Measurements from ENCODE around the gene DOLPP1. TPM values are rescaled to one million over a fixed set of nuclear protein-coding genes. Genes with fewer than 3 reads are reported as not detected.

DOLPP1 gene, protein sequence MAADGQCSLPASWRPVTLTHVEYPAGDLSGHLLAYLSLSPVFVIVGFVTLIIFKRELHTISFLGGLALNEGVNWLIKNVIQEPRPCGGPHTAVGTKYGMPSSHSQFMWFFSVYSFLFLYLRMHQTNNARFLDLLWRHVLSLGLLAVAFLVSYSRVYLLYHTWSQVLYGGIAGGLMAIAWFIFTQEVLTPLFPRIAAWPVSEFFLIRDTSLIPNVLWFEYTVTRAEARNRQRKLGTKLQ
- 19.9 and 20.4 TPM in 2 replicates for polyA plus RNA-seq (2012; rRNA removed)
- polyA plus RNA-seq (2012; cell fraction: cytosol; rRNA removed), result 11.7 and 17.0 TPM in 2 replicates
- polyA plus RNA-seq (2012; cell fraction: nucleus; rRNA removed), result 20.2 and 29.0 TPM in 2 replicates

DNA sequence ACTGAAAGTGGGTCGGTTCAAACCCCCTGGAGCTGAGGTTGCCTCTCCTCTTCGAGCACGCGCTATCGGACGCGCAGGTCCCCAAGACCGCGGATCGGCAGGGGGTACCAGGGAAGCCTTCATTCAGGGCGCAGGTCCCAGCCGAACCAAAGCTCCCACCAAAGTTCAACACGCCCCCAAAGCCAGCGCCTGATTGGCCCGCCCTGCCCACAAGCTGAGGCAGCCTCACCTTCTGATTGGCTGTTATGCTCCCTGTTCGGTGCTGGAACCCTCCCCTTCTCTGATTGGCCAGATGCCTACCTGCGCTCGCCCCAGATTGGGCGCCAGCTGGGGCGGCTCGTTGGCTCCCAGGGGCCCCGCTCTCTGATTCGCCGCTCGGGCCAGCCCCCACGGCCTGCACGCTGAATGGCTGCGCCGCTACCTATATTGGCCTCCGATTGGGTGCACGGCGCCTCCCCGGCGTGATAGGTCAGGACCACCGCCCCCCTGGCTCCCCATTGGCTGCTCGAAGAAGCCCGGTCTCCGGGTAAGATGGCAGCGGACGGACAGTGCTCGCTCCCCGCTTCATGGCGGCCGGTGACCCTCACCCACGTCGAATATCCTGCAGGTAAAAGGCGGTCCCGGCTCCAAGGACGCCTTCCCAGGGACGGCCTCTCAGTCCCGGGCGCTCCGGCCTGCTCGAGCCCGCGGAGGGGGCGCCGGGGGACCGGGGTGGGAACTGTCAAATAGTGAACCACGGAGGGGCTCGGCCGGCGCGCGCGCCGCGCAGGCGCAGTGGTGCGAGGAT lies at the start of gene DOLPP1:
Gene DOLPP1 (plus strand): TSS at position 511 of the 787 bp plus-strand sequence. CDS start 21 bp downstream, at position 532.
- Histone ChIP-seq H3K9me2 (no peaks in the 10 kb centered on the region), H3K9ac (peak within 1 kb of the TSS; percentile 81), H3K36me3 (replicated peaks in 1 of 2; ENCODE audit: control insufficient read depth in 1 of 2, insufficient read depth in 2 of 2, low read length in 1 of 2) (peaks cover 0 to 11% of the 10 kb centered on the region in 2 experiments), H3K4me2 (peak within 1 kb of the TSS; percentile 99), H3K79me2 (ENCODE audit: insufficient read depth) (peaks cover 18% of the 10 kb centered on the region), H3K27me3 (ENCODE audit: insufficient read depth) (no peaks in the 10 kb centered on the region), H3K9me3 (no peaks in the 10 kb centered on the region), H2AFZ (ENCODE audit: low read depth) (peak within 1 kb of the TSS; percentile 99), H3F3A (replicated peaks; ENCODE audit: insufficient read depth) (no peaks in the 10 kb centered on the region), H4K20me1 (ENCODE audit: insufficient read depth) (no peaks in the 10 kb centered on the region), H3K4me3 (ENCODE audit: low read depth in 2 of 2, low read length in 1 of 2) (peak within 1 kb of the TSS; percentile 83 to 99), H3K27ac (ENCODE audit: low read depth in 2 of 2, low read length in 1 of 2) (peak within 1 kb of the TSS; percentile 55 to 86), H3K4me1 (ENCODE audit: control insufficient read depth in 1 of 2, insufficient read depth in 2 of 2, low read depth in 1 of 2, low read length in 1 of 2) (peaks cover 9 to 21% of the 10 kb centered on the region in 2 experiments; a peak in 2 of 4 replicates)
- POLR2A ChIA-PET, result interaction anchor here (1.3 to 1.6 kb wide), 2 partner anchors 13 to 14 kb away, joined by 6 to 8 read pairs; no protein-coding TSS in a partner anchor
- peak; percentile 99 for DNase-seq
- WGBS (ENCODE audit: low lambda C conversion rate), result under 1% methylated on average over 25 of the region's 70 CpGs
- CTCF ChIA-PET, result interaction anchor here (1.2 kb wide), 1 partner anchor 73 kb away, joined by 3 read pairs; no protein-coding TSS in a partner anchor
- TF ChIP-seq FOXM1 (IDR thresholded peaks at IDR 0.05; ENCODE audit: low read depth) (no peak), TAF1 (IDR thresholded peaks at IDR 0.05; ENCODE audit: borderline replicate concordance, low read depth, low read length) (peak; percentile 80; the same call in 1 of the 2 replicates), TCF12 (IDR thresholded peaks at IDR 0.05) (no peak), SIN3A (IDR thresholded peaks at IDR 0.05; ENCODE audit: borderline replicate concordance, low read depth, low read length) (peak; percentile 87), NFIC (IDR thresholded peaks at IDR 0.05; ENCODE audit: borderline replicate concordance) (no peak), YY1 (IDR thresholded peaks at IDR 0.05; ENCODE audit: low read depth) (peak; percentile 93), ELF1 (IDR thresholded peaks at IDR 0.05) (no peak), SMC3 (IDR thresholded peaks at IDR 0.05; ENCODE audit: low read depth, low read length) (no peak), MXI1 (IDR thresholded peaks at IDR 0.05; ENCODE audit: low read depth, low read length) (peak; percentile 88), RXRA (IDR thresholded peaks at IDR 0.05; ENCODE audit: borderline replicate concordance, low read depth) (no peak), EP300 (IDR thresholded peaks at IDR 0.05; ENCODE audit: borderline replicate concordance in 1 of 2, low read depth in 1 of 2, low read length in 1 of 2) (0 out of 4 replicates have a peak, but pooled peaks of 1 of the 2 experiments have one; percentile 6), JUND (IDR thresholded peaks at IDR 0.05) (no peak), POLR2AphosphoS5 (IDR thresholded peaks at IDR 0.05; ENCODE audit: low read depth, low read length) (peak; percentile 58; the same call in 1 of the 2 replicates), GABPA (IDR thresholded peaks at IDR 0.05; ENCODE audit: low read depth) (no peak; the same call in 1 of the 2 replicates), NRF1 (IDR thresholded peaks at IDR 0.05; ENCODE audit: low read depth, low read length) (no peak), CHD2 (IDR thresholded peaks at IDR 0.05; ENCODE audit: low read length, partially characterized antibody) (peak; percentile 86)
- TF ChIP-seq, protein P1, sequence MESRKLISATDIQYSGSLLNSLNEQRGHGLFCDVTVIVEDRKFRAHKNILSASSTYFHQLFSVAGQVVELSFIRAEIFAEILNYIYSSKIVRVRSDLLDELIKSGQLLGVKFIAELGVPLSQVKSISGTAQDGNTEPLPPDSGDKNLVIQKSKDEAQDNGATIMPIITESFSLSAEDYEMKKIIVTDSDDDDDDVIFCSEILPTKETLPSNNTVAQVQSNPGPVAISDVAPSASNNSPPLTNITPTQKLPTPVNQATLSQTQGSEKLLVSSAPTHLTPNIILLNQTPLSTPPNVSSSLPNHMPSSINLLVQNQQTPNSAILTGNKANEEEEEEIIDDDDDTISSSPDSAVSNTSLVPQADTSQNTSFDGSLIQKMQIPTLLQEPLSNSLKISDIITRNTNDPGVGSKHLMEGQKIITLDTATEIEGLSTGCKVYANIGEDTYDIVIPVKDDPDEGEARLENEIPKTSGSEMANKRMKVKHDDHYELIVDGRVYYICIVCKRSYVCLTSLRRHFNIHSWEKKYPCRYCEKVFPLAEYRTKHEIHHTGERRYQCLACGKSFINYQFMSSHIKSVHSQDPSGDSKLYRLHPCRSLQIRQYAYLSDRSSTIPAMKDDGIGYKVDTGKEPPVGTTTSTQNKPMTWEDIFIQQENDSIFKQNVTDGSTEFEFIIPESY (IDR thresholded peaks at IDR 0.05; ENCODE audit: borderline replicate concordance, low read depth), result no peak
- TF ChIP-seq, protein P2, sequence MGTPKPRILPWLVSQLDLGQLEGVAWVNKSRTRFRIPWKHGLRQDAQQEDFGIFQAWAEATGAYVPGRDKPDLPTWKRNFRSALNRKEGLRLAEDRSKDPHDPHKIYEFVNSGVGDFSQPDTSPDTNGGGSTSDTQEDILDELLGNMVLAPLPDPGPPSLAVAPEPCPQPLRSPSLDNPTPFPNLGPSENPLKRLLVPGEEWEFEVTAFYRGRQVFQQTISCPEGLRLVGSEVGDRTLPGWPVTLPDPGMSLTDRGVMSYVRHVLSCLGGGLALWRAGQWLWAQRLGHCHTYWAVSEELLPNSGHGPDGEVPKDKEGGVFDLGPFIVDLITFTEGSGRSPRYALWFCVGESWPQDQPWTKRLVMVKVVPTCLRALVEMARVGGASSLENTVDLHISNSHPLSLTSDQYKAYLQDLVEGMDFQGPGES (IDR thresholded peaks at IDR 0.05; ENCODE audit: low read depth, low read length), result peak; percentile 96
- TF ChIP-seq, protein P3, sequence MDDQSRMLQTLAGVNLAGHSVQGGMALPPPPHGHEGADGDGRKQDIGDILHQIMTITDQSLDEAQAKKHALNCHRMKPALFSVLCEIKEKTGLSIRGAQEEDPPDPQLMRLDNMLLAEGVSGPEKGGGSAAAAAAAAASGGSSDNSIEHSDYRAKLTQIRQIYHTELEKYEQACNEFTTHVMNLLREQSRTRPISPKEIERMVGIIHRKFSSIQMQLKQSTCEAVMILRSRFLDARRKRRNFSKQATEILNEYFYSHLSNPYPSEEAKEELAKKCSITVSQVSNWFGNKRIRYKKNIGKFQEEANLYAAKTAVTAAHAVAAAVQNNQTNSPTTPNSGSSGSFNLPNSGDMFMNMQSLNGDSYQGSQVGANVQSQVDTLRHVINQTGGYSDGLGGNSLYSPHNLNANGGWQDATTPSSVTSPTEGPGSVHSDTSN (IDR thresholded peaks at IDR 0.05), result peak; percentile 76
- TF ChIP-seq, protein P4, sequence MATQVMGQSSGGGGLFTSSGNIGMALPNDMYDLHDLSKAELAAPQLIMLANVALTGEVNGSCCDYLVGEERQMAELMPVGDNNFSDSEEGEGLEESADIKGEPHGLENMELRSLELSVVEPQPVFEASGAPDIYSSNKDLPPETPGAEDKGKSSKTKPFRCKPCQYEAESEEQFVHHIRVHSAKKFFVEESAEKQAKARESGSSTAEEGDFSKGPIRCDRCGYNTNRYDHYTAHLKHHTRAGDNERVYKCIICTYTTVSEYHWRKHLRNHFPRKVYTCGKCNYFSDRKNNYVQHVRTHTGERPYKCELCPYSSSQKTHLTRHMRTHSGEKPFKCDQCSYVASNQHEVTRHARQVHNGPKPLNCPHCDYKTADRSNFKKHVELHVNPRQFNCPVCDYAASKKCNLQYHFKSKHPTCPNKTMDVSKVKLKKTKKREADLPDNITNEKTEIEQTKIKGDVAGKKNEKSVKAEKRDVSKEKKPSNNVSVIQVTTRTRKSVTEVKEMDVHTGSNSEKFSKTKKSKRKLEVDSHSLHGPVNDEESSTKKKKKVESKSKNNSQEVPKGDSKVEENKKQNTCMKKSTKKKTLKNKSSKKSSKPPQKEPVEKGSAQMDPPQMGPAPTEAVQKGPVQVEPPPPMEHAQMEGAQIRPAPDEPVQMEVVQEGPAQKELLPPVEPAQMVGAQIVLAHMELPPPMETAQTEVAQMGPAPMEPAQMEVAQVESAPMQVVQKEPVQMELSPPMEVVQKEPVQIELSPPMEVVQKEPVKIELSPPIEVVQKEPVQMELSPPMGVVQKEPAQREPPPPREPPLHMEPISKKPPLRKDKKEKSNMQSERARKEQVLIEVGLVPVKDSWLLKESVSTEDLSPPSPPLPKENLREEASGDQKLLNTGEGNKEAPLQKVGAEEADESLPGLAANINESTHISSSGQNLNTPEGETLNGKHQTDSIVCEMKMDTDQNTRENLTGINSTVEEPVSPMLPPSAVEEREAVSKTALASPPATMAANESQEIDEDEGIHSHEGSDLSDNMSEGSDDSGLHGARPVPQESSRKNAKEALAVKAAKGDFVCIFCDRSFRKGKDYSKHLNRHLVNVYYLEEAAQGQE (IDR thresholded peaks at IDR 0.05; ENCODE audit: low read depth, low read length), result no peak
- TF ChIP-seq, protein P5, sequence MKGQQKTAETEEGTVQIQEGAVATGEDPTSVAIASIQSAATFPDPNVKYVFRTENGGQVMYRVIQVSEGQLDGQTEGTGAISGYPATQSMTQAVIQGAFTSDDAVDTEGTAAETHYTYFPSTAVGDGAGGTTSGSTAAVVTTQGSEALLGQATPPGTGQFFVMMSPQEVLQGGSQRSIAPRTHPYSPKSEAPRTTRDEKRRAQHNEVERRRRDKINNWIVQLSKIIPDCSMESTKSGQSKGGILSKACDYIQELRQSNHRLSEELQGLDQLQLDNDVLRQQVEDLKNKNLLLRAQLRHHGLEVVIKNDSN (IDR thresholded peaks at IDR 0.05; ENCODE audit: borderline replicate concordance, low read depth), result no peak

Data from SK-N-SH (cell line).